HepG2 (cell line): ENCODE results near the gene CCNL1. TPM values are rescaled to one million over a fixed set of nuclear protein-coding genes. Genes with fewer than 3 reads are reported as not detected.

Experiments used
- CBX5 ChIP-seq: sonication (generic); formaldehyde crosslinking; IDR thresholded peaks from 2 replicates; pipeline ENCODE4 v1.4.0; 2020; ENCODE audit warnings: missing genetic modification reagents, borderline replicate concordance
- GFI1 ChIP-seq: sonication (generic); formaldehyde crosslinking; IDR thresholded peaks from 2 replicates; pipeline ENCODE4 v1.5.0; 2020; ENCODE audit warnings: missing genetic modification reagents, mild to moderate bottlenecking, borderline replicate concordance
- HDAC1 ChIP-seq: sonication (generic); formaldehyde crosslinking; IDR thresholded peaks from 2 replicates; pipeline ENCODE4 v1.5.1; 2020; ENCODE audit warnings: mild to moderate bottlenecking, missing genetic modification reagents
- KDM5A ChIP-seq: fragments of 200-600 bp; sonication (generic); IDR thresholded peaks from 2 replicates; pipeline ENCODE4 v1.7.0; 2018; ENCODE audit warnings: antibody characterized with exemption, mild to moderate bottlenecking, low read length, borderline replicate concordance
- KIAA2018 ChIP-seq: sonication (generic); formaldehyde crosslinking; IDR thresholded peaks from 2 replicates; pipeline ENCODE4 v1.5.0; 2020; ENCODE audit warnings: mild to moderate bottlenecking, missing genetic modification reagents, borderline replicate concordance
- KLF11 ChIP-seq: IDR thresholded peaks from 2 replicates; pipeline ENCODE4 v1.6.1; 2016; ENCODE audit warnings: missing compliant biosample characterization
- MYNN ChIP-seq: sonication (generic); formaldehyde crosslinking; IDR thresholded peaks from 2 replicates; pipeline ENCODE4 v1.4.0; 2020; ENCODE audit warnings: mild to moderate bottlenecking, low read depth, missing genetic modification reagents
- RBM39 ChIP-seq: fragments of 200-400 bp; formaldehyde crosslinking; IDR thresholded peaks from one replicate; pipeline ENCODE4 v1.6.1; 2018; ENCODE audit warnings: antibody characterized with exemption, mild to moderate bottlenecking, low read depth, low read length; ENCODE audit not compliant: poor library complexity, severe bottlenecking
- SIX4 ChIP-seq: sonication (generic); formaldehyde crosslinking; IDR thresholded peaks from 2 replicates; pipeline ENCODE4 v1.4.0; 2020; ENCODE audit warnings: missing genetic modification reagents
- TSC22D2 ChIP-seq: sonication (generic); formaldehyde crosslinking; IDR thresholded peaks from 2 replicates; pipeline ENCODE4 v1.5.1; 2020; ENCODE audit warnings: missing genetic modification reagents, mild to moderate bottlenecking, borderline replicate concordance
- YEATS4 ChIP-seq: sonication (generic); formaldehyde crosslinking; IDR thresholded peaks from 2 replicates; pipeline ENCODE4 v1.4.0; 2020; ENCODE audit warnings: missing genetic modification reagents, borderline replicate concordance
- ZBTB4 ChIP-seq: sonication (generic); formaldehyde crosslinking; IDR thresholded peaks from 2 replicates; pipeline ENCODE4 v1.4.0; 2020; ENCODE audit warnings: missing genetic modification reagents, mild to moderate bottlenecking, borderline replicate concordance
- ZNF446 ChIP-seq: sonication (generic); formaldehyde crosslinking; IDR thresholded peaks from 2 replicates; pipeline ENCODE4 v1.5.0; 2020; ENCODE audit warnings: mild to moderate bottlenecking, missing genetic modification reagents
- ZSCAN30 ChIP-seq: sonication (generic); formaldehyde crosslinking; IDR thresholded peaks from 2 replicates; pipeline ENCODE4 v1.5.0; 2020; ENCODE audit warnings: mild to moderate bottlenecking, missing genetic modification reagents
- polyA plus RNA-seq, 8 experiments: library from polyadenylated mRNA; depleted of rRNA in 3 of 8; stranded (reverse) in 7 of 8; unstranded in 1 of 8; fragments of >200 nt; fragmentation: Illumina TruSeq in 4 of 8; extraction: Trizol in 4 of 8; gene quantifications; 2 replicates each; pipeline versions ENCODE4 v1.2.1 to v1.2.3, GENCODE V29; 2011 to 2016; ENCODE audit warnings: low read depth in 4 of 8, missing spikeins in 1 of 8, mixed read lengths in 1 of 8; ENCODE audit not compliant: insufficient read depth in 1 of 8
- total RNA-seq, 5 experiments: library from RNA; depleted of rRNA; stranded (reverse); fragments of >200 nt; fragmentation: Illumina TruSeq; extraction: Trizol; gene quantifications; 2 replicates each; pipeline ENCODE4 v1.2.3, GENCODE V29; 2016; ENCODE audit warnings: low read depth in 1 of 5
- TF ChIP-seq, protein P1 (sequence below): sonication (generic); formaldehyde crosslinking; IDR thresholded peaks from 2 replicates; pipeline ENCODE4 v1.5.1; 2020; ENCODE audit warnings: missing genetic modification reagents, mild to moderate bottlenecking, borderline replicate concordance

Gene CCNL1
- total and polyA plus RNA-seq, 2 of the 13 experiments (the other 11 are each of a cell fraction or from before 2014, with no cell fraction given) = 151 to 303 TPM

GRCh38 chr3:157134620-157135191, 25.2 kb downstream of the CCNL1 start (continued):
- TF ChIP-seq KIAA2018 = no peak
- TF ChIP-seq ZBTB4 = peak; percentile 26; the same call in 1 of the 2 replicates
- no peak for TF ChIP-seq KDM5A
- TF ChIP-seq TSC22D2 (CRISPR knock-in tag) = no peak
- peak; percentile 59; the same call in 1 of the 2 replicates for TF ChIP-seq SIX4
- no peak for TF ChIP-seq KLF11 (CRISPR knock-in tag)
- TF ChIP-seq HDAC1 (CRISPR knock-in tag) = peak; percentile 79
- TF ChIP-seq RBM39 = no peak
- TF ChIP-seq YEATS4 (CRISPR knock-in tag) = peak; percentile 35; the same call in 1 of the 2 replicates
- TF ChIP-seq GFI1 (CRISPR knock-in tag) = peak; percentile 83
- TF ChIP-seq, protein P1, sequence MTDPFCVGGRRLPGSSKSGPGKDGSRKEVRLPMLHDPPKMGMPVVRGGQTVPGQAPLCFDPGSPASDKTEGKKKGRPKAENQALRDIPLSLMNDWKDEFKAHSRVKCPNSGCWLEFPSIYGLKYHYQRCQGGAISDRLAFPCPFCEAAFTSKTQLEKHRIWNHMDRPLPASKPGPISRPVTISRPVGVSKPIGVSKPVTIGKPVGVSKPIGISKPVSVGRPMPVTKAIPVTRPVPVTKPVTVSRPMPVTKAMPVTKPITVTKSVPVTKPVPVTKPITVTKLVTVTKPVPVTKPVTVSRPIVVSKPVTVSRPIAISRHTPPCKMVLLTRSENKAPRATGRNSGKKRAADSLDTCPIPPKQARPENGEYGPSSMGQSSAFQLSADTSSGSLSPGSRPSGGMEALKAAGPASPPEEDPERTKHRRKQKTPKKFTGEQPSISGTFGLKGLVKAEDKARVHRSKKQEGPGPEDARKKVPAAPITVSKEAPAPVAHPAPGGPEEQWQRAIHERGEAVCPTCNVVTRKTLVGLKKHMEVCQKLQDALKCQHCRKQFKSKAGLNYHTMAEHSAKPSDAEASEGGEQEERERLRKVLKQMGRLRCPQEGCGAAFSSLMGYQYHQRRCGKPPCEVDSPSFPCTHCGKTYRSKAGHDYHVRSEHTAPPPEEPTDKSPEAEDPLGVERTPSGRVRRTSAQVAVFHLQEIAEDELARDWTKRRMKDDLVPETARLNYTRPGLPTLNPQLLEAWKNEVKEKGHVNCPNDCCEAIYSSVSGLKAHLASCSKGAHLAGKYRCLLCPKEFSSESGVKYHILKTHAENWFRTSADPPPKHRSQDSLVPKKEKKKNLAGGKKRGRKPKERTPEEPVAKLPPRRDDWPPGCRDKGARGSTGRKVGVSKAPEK = no peak
- peak; percentile 64; the same call in 1 of the 2 replicates for TF ChIP-seq CBX5 (CRISPR knock-in tag)
- TF ChIP-seq ZNF446 (CRISPR knock-in tag) = no peak
- no peak for TF ChIP-seq ZSCAN30 (CRISPR knock-in tag)
- no peak for TF ChIP-seq MYNN (CRISPR knock-in tag)
